Skin epidermis (tissue), 12 donors: Measurements from ENCODE around the gene SLC46A2.
A peak's percentile ranks its signal among the peaks of the same experiment; 100 is the strongest.

Experiments
- H3K27ac ChIP-seq, 21 experiments: fragments of 200-600 bp; sonication (generic) in 11 of 21; one replicate each; pipeline ENCODE4 v1.5.0; 2020; ENCODE audit warnings: mild to moderate bottlenecking in 3 of 21, inconsistent platforms in 2 of 21, moderate library complexity in 2 of 21
- H3K4me3 ChIP-seq, 7 experiments: fragments of 200-600 bp; sonication (generic) in 2 of 7; one replicate each; pipeline ENCODE4 v1.5.0; 2020; ENCODE audit warnings: inconsistent platforms in 2 of 7, mild to moderate bottlenecking in 2 of 7, moderate library complexity in 1 of 7

The SLC46A2 gene

GRCh38 chr9:112861638-112862555 is 28.8 kb downstream of the SLC46A2 start:
- H3K27ac ChIP-seq, result peak overlapping the region in 14 of 21 experiments; percentile 9 to 74 (median 56)
- no peak overlapping the region for H3K4me3 ChIP-seq

- Histone ChIP-seq H3K4me3 (no peak overlapping the region), H3K27ac (peak overlapping the region in 11 of 21 experiments; percentile 9 to 74 (median 58))
These were observed 29.5 kb downstream of the SLC46A2 start for GRCh38 chr9:112861155-112861554.

- Histone ChIP-seq H3K4me3 (no peak overlapping the region), H3K27ac (peak overlapping the region in 9 of 21 experiments; percentile 26 to 74 (median 50))
These were observed 30.2 kb downstream of the SLC46A2 start for GRCh38 chr9:112860451-112860850.

- H3K4me3 ChIP-seq, result no peak overlapping the region
- H3K27ac ChIP-seq, result peak overlapping the region in 6 of 21 experiments; percentile 17 to 74 (median 41)
These were observed 32.0 kb downstream of the SLC46A2 start for GRCh38 chr9:112858625-112859147.

GRCh38 chr9:112858005-112858404 is 32.7 kb downstream of the SLC46A2 start:
- Histone ChIP-seq H3K4me3 (no peak overlapping the region), H3K27ac (peak overlapping the region in 4 of 21 experiments; percentile 2 to 74 (median 27))

GRCh38 chr9:112856843-112857242 is 33.8 kb downstream of the SLC46A2 start:
- H3K27ac ChIP-seq, result no peak overlapping the region
- H3K4me3 ChIP-seq, result no peak overlapping the region

GRCh38 chr9:112856200-112856599 is 34.5 kb downstream of the SLC46A2 start:
- H3K27ac ChIP-seq, result no peak overlapping the region

GRCh38 chr9:112854657-112855056 is 36.0 kb downstream of the SLC46A2 start:
- H3K27ac ChIP-seq, result no peak overlapping the region
- H3K4me3 ChIP-seq, result no peak overlapping the region

More at GRCh38 chr9:112856200-112856599, 34.5 kb downstream of the SLC46A2 start:
- H3K4me3 ChIP-seq, result no peak overlapping the region

GRCh38 chr9:112853882-112854585 is 36.6 kb downstream of the SLC46A2 start:
- Histone ChIP-seq H3K4me3 (no peak overlapping the region), H3K27ac (no peak overlapping the region)

- H3K27ac ChIP-seq, result no peak overlapping the region
- no peak overlapping the region for H3K4me3 ChIP-seq
These were observed 37.8 kb downstream of the SLC46A2 start for GRCh38 chr9:112852741-112853504.

- Histone ChIP-seq H3K4me3 (no peak overlapping the region), H3K27ac (no peak overlapping the region)
These were observed 39.8 kb downstream of the SLC46A2 start for GRCh38 chr9:112850840-112851239.

- H3K4me3 ChIP-seq, result no peak overlapping the region
- no peak overlapping the region for H3K27ac ChIP-seq
These were observed 41.2 kb downstream of the SLC46A2 start for GRCh38 chr9:112849363-112849922.

GRCh38 chr9:112848316-112849151 is 42.1 kb downstream of the SLC46A2 start:
- H3K27ac ChIP-seq, result no peak overlapping the region

GRCh38 chr9:112846528-112847488 is 43.9 kb downstream of the SLC46A2 start:
- Histone ChIP-seq H3K27ac (no peak overlapping the region), H3K4me3 (no peak overlapping the region)

More at GRCh38 chr9:112848316-112849151, 42.1 kb downstream of the SLC46A2 start:
- no peak overlapping the region for H3K4me3 ChIP-seq

- Histone ChIP-seq H3K4me3 (no peak overlapping the region), H3K27ac (peak overlapping the region in 1 of 21 experiments; percentile 3)
These were observed 45.7 kb downstream of the SLC46A2 start for GRCh38 chr9:112844771-112845542.

- H3K27ac ChIP-seq, result no peak overlapping the region
- H3K4me3 ChIP-seq, result no peak overlapping the region
These were observed 48.1 kb downstream of the SLC46A2 start for GRCh38 chr9:112842555-112842954.

GRCh38 chr9:112841261-112841660 is 49.4 kb downstream of the SLC46A2 start:
- H3K27ac ChIP-seq, result no peak overlapping the region
- no peak overlapping the region for H3K4me3 ChIP-seq
